ENCODE results near the gene CKS1B.
"Not testable (repeated sequence)": the region's sequence is repeated elsewhere in the genome, so short reads cannot be mapped to it uniquely, and the experiment has no call there.

The CKS1B gene

DNA sequence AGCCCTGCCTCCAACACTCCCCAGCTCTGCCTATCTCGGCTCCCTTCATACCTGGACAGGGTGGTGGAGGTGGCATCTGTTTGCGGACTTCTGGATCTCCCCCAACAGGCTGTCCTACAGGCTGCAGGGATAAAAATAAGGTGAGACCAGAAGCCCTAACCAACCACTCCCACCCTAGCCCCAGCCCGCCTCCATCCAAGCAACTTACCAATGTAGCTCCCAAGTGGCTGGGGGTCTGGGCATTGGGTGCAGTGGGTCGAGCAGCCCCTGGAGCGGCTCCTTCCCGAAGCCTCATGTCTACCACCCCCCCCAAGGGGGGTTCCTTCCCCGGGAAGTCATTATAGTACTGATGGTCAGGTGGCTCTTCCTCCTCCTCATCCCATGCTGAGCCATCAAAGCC, 8.4 kb upstream of the CKS1B start:
- DNase-seq = no peak

DNA sequence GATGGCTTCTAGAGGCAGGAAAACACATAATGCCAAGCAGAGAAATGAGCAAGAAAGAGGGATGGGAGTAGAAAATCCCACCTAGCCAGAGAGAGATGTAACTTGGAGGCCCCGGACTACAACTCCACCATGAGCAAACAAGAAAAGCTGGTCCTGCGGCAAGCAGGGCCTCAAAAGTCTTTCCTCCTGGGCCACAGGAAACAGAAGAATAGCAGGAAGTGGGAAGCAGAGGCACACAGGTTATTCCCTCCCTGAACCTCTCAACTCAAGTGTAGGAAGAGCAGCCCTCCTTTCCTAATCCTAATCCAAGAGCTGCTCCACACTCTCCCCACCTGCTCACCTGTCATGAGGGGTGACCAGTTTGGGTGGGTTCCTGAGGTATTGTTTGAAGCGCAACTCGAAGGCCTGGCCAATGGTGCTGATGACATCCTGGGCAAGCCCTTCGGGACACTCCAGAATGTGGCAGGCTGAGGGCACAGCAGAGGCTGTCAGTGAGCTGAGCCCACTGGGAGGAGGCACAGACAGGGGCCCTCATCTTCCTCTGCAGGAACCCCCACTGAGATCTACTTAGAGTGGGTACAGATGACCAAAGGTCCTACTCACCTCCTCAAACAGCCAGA, 7.0 kb upstream of the CKS1B start:
- DNase-seq = no peak

DNA sequence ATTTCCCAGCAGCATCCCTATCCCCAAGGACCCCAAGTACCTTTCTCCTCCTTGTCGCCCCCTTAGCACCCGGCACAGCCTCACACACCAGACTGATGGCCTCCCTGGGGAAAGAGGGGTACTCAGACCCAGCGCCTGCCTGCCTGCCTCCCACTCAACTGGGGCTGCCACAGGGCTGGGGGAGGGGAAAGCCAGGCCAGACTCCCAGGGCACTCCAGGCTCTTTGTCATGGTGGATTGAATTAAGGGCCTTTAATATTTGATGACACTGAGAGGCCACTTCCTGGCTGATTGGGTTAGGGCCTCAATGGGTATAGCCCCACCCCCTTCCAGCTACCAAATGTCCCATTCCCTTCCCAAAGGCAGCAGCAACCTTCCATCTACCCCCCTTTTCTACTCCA, 5.8 kb upstream of the CKS1B start:
- DNase-seq = no peak

DNA sequence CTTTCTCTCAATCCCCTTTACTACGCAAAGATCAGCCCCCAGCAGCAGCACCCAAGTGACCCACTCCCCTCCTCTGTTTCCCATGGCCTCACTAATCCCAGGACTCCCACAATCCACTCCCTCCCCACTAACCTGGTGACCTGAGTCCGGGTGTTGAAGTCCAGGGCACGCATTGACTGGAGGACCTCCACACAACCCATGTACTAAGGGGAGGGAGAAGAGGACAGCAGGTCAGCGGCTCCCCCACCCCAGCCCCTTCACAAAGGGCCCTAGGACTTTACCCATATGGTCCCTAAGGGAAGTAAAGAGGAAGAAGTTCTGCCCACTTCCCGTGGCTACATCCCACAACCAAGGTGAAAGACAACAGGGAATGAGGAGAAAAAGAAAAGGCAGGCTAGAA, 5.2 kb upstream of the CKS1B start:
- DNase-seq = no peak

DNA sequence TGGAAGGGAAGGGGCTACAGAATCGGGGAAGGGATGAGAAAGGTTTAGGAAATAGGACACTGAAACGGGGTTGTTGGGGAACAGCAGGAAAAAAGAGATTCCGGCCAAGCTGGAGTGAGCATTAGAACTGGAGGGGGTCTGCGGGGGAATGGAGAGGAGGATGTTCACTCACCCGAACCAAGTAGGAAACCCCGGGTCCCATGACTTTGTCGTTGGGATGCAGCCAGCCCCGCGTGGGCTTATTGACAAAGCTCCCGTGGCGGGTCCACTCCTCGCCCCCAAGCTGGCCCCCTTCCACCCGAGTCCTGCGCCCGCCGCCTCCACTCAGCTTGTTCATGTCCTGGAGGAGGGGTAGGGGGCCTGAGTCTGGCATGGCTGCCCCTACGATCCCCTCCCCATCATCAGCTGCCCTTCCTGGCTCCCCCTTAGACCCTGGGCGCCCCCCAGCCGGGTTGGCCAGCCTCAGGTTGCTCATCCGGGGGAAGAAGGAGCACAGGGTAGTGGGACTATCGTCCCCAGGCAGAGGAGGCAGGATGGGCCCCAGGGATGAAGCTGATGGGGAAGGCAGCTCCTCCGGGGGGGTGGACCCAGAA, 4.5 kb upstream of the CKS1B start:
- no peak for DNase-seq

DNA sequence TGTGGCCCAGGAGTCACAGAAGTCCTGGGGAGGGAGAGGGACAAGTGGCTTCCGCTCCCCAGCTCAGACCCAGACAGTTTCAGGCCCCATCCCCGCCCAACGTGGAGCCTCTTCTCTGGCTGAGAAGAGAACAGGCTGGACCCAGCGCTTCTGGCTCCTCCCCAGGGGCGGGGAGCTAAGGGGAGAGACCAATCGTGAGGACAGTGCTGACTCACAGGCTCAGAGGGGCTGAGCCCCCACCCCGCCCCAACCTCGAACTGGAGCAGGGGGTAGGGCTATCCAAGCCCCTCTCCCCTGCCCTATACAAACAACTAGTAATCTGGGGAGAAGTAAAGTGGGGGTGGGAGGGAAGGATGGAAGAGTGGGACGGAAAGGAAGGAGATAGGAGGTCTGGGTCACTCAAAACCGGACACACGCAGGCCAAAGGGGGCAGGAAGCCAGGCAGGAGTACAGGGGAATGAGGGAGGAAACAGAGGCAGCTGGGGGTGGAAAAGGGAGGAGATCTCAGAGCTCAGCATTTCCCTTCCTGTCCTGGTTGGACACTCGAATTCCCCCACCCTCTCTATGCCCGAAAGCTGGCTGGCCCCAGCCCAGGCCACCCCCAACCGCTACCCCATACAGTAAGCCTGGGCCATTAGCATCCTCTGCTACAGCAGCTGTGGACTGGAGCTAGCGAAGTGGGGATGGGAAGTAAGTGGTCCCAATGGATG, 3.7 kb upstream of the CKS1B start, which contains the start of gene SHC1:
Gene SHC1, minus strand, starts transcription at position 117 of the 710 bp plus-strand sequence. CDS start 221 bp downstream, outside the sequence.
- peak in 1 of 2 donors; percentile 27 for DNase-seq

DNA sequence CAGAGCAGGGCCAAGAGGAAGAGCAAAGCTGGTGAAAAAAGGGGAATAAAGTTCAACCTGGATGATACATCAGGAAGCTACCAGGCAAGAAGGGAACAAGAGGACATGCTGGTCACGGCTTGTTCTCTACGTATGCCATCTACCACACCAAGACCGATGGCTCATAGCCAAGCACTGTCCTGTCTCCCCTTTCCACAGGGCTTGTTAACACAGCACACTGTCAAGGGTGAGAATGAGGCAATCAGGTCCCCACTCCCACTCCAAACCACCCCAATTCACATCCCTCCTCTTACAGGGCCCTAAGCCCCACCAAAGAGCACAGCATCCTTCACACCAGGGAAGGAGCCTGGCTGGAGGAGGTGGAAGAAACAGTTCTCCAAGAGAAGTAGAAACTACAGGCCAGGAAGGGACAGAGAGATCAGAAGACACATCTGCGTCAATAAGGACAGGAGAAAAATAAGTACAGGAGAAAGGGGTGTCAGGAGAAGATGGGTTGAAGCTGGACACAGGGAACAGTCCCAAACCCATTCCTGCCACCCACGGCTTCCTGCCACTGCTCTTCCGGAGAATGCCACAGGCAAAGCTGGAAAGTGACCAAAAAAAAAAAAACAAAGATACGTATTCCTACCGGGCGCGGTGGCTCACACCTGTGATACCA, 3.0 kb upstream of the CKS1B start:
- no peak for DNase-seq

DNA sequence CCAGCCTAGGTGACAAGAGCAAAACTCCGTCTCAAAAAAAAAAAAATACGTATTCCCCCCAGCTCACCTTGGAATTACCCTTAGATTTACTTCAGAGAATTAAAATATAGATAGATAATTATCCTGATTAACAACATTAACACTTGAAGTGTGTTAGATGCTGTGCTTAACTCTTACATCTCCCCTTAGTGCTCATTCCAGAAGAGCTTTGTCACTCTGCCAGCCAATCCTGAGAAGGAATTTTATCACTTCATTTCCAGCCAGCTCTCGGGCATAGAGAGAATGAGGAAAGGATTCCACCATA, 2.3 kb upstream of the CKS1B start:
- DNase-seq = no peak

DNA sequence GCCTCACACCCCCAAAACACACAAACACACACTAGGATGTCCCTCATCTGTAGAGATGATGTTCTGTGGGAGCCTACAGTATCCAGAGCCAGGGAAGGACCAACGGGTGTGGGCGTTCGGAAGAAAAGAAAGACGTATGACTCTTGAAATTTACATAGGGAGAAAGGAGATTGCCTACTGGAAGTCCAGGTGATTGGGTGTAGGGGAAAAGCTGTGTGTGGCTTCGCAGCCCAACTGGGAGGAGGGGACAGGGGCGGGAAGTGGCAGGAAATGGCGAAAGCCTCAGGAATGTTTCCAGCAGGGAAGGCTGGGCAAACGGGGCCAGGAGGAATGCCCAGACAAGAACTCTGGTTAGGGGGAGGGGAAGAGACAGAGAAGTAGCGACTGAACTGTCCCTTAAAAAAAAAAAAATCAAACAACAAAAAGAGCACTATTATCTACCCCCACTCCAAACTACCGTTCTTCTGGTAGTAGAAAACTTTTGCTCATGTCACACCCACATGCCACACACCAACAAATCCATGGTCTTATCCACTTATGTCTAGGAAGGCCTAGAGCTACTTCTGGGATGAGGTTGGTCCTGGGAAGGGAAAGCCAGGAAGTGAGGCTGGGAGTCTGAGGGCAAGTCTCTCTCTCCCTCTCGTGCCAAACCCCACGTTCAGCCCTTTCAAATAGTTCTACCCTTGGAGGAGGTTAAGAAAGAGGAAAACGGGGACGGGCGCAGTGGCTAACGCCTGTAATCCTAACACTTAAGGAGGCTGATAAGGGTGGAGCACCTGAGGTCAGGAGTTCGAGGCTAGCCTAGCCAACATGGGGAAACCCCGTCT, 1.8 kb upstream of the CKS1B start:
- DNase-seq = no peak

DNA sequence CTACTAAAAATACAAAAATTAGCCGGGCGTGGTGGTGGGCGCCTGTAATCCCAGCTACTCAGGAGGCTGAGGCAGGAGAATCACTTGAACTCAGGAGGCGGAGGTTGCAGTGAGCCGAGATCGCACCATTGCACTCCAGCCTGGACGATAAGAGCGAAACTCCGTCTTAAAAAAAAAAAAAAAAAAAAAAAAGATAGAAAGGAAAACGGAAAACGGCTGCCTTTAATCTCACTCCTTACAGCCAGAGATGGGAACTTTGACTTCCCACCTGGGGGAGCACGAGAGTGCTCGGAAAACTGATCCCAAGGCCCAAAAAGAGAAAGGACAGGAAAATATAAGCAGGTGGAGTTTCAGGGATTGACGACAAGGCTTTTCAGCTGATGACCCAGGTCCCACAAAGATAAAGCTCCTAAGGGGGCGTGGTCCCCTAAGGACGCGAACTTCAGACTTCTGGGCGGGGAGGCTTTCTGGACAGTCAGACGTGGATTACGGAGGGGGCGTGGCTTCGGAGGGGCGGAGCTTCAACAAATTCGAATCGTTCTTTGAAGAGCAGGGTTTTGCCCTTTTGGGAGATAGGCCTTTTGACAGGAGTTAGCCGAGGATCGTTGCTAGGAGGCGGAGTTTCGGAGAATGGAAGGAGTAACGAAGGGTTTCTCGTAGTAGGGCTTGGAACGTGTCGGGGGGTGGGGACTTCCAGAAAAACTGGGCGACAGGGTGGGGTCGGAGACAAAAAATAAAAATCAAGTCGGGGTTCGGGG, 958 bp upstream of the CKS1B start:
- peak; percentile 87 to 89 for DNase-seq

DNA sequence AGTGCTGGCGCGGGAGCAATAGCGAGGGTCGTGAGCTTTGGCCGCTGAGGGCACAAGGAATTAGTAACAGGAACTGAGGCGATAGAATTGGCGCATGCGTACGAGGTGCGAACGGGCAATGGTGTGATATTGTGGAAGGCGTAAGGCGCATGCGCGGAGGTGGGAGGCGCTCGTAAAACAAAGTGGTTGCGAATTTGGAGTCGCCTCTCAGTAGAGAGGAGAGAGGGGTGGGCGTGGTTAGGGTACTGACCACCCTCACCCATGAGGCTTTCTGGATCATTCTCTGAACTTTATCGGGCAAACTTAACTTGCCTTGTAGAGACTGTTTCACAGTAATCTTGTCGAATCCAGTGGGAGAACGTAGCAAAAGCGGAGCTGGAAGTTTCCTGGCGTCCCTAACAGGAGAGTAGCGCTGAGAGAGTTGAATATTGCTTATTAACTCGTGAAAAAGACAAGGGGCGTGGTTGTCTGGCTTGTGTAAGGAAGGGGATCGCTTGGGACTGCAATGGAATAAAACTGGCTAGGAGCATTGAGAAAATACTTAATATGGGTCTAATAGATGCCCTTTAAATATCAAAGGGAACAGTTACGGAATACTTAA, 427 bp downstream of the CKS1B start:
- DNase-seq = peak in 1 of 2 donors; percentile 96

DNA sequence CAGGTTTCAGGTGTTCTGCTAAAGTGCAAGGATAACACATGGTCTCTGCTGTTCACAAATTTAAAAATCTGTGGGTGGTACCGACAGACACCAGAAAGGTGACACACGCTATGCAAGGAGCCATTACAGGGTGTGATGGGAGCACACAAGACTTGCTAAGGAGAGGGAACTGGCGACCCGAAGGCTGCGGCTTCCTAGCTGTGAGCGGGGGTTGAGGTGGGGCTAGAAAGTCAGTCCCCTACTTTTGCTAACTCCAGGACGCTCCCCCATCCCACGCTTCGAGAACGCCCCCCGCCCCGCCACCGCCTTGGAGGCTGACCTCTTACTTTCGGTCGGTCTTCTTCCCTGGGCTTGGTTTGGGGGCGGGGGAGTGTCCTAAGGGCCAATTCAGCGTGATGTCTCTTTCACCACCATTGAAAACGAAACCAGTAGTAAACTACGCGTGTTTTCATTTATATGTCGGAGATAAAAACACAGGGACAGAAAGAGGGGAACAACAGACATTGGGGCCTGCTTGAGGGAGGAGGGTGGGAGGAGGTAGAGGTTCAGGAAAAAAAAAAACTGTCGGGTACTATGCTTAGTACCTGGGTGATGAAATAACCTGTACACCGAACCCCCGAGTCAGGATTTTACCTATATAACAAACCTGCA, 1.1 kb downstream of the CKS1B start:
- DNase-seq = peak; percentile 34 to 41

DNA sequence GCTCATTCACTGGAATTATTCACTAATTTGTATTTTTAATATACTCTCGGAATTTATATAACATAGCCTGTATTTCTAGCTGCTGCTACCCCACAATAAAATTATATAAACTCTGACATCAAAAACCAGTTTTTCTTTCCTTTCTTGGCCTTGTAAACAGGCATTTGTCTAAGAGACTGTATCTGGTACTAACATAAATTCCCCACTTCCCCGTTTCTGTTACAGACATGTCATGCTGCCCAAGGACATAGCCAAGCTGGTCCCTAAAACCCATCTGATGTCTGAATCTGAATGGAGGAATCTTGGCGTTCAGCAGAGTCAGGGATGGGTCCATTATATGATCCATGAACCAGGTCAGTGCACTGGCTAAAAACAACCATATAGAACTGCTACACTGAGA, 3.3 kb downstream of the CKS1B start:
- not testable (repeated sequence) for DNase-seq

DNA sequence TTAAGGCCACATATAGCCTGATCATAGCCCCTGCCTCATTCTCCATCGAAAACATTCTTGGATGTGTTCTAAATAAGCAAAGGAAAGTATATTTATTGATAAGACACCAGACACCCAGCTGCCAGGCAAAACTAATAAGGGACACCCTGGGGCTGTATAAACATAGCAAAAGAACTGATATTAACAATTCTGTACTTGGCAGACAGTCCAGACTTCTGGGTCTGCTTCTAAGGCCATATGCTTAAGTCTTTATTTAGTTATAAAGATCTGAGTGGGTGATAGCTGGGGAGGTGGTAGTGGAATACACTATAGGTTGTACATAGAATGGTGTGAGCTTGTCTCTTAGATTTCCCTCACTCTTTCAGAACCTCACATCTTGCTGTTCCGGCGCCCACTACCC, 3.9 kb downstream of the CKS1B start:
- no peak for DNase-seq

DNA sequence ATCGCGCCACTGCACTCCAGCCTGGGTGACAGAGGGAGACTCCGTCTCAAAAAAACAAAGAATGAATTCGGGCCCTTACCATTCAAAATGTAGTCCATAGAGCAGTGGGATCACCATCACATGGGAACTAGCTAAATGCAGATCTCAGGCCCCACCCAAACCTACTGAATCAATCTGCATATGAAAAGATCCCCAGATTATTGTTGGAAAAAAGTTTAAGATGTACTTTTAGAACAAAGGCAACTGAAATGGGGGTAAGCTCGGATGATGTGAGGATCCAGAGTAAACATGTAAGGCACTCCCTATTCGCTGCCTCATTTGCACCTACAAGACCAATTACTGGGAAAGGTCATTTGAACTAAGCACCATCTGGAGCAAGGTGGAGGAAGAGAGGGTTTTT, 7.9 kb downstream of the CKS1B start:
- DNase-seq = no peak

DNA sequence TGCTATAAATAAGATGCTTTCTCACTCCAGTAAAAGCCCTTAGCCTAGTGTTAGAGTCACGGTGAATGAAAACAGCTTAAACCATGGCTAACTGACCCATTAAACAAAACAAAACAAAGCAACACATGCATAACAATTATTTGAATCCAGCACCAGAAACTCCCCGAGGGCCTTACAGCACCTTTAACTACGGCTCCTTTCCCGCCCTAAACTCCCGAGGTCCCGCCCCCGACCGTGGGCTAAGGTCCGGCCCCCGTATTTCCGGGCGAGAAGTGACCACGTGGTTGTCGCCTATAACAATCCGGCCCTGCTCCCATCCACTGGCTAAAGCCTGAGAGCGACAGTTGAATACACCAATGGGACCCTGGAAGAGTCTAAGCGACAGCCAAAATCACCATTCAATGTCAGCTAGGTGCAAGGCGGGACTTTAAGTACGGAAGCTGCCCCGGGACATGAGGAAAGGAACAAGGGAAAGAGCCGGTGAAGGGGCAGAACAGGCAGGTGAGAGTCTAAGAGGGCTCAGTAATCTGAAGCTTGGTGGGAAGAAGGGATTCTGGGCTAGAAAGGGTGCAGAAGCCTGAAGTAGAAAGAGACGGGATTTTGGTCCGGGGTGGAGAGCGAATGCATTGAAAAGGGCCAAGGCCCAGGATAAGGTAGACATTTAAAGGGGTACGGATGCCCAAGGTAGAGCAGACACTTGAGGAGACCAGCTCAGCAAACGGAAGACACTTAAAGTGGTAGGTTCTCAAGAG, 8.6 kb downstream of the CKS1B start, which contains the start of gene FLAD1:
Gene FLAD1, plus strand, starts transcription at position 448 of the 752 bp plus-strand sequence. CDS start 351 bp downstream, outside the sequence.
- DNase-seq = peak; percentile 66 to 99

DNA sequence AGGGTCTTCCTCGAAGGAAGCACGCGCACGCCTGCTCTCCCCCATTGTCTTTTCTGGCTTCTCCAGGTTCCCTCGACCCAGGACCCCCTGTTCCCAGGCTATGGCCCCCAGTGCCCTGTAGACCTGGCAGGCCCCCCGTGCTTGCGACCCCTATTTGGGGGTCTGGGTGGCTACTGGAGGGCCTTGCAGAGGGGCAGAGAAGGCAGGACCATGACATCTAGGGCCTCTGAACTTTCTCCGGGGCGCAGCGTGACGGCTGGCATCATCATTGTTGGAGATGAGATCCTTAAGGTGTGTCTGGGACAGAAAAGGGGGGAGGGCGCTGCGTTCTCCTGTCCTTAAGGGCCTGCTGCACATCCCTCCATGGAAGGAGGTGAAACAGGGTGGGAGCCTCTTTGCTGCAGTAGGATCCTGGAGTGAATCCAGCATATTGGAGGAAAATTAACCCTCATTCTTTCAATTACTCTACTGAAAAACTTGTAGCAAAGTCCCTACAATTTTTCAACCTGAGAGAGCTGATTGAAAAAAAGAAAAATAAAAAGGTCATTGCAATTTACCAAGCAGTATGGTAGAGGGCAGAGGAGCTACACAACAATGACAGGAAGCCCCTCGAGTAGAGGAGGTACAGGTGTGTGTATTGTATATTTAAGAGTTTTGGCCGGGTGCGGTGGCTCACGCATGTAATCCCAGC, 9.4 kb downstream of the CKS1B start:
- no peak for DNase-seq

DNA sequence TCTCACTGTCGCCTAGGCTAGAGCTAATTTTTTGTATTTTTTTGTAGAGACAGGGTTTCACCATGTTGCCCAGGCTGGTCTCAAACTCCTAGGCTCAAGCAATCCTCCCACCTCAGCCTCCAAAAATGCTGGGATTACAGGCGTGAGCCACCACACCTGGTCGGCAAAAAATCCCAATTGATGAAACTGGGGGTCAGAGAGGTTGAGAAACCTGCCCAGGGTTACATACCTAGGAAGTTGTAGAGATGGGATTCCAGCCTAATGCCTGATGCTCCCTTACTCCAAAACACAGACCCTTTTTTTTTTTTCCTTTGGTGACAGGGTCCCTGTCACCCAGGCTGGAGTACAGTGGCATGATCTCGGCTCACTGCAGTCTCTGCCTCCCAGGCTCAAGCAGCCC, 12.3 kb downstream of the CKS1B start:
- DNase-seq = not testable (repeated sequence)

DNA sequence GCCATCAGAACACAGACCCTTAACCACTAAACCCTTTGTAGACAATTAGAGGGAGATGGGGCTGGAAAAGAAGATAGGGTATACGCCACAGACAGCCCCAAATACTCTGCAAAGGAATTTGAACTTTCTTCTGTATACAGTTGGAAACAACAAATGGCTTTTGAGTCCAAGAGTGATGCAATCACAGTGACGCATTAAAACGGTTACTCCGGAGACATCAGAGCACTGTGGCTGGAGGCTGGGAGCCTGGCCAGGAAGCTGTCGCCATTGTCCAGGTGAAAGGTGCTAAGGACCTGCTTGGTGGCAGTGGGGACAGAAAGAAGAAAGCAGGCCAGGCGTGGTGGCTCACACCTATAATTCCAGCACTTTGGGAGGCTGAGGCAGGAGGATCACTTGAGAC, 12.8 kb downstream of the CKS1B start:
- no peak for DNase-seq

Measured in bone marrow (tissue), 2 donors.